Hepatocyte (in vitro differentiated cells): ENCODE data around the gene CORO2B. TPM values are rescaled to one million over a fixed set of nuclear protein-coding genes. Genes with fewer than 3 reads are reported as not detected.

Experiments used
- DNase-seq: peaks from one replicate; pipeline ENCODE4 v3.0.0-alpha.2; 2016; ENCODE audit warnings: low spot score
- H2AFZ ChIP-seq: fragments of 200-600 bp; sonication (generic); 2 replicates; pipeline ENCODE4 v1.6.0; 2016; ENCODE audit warnings: antibody characterized with exemption, mild to moderate bottlenecking
- H3K27ac ChIP-seq: fragments of 200-600 bp; sonication (generic); 2 replicates; pipeline ENCODE4 v1.5.1; 2016; ENCODE audit warnings: mild to moderate bottlenecking
- H3K27me3 ChIP-seq: fragments of 200-600 bp; sonication (generic); 2 replicates; pipeline ENCODE4 v1.6.1; 2016
- H3K36me3 ChIP-seq: fragments of 200-600 bp; sonication (generic); replicated peaks from 2 replicates; pipeline ENCODE4 v1.5.1; 2016; ENCODE audit warnings: low read depth; ENCODE audit not compliant: insufficient read depth
- H3K4me1 ChIP-seq: fragments of 200-600 bp; sonication (generic); 2 replicates; pipeline ENCODE4 v1.5.1; 2016; ENCODE audit warnings: mild to moderate bottlenecking, moderate library complexity; ENCODE audit not compliant: insufficient read depth
- H3K4me2 ChIP-seq: fragments of 200-600 bp; sonication (generic); 2 replicates; pipeline ENCODE4 v1.6.0; 2016
- H3K4me3 ChIP-seq: fragments of 200-600 bp; sonication (generic); 2 replicates; pipeline ENCODE4 v1.5.1; 2016; ENCODE audit warnings: mild to moderate bottlenecking
- H3K79me2 ChIP-seq: fragments of 200-600 bp; sonication (generic); 2 replicates; pipeline ENCODE4 v1.6.0; 2017; ENCODE audit warnings: mild to moderate bottlenecking
- H3K9me2 ChIP-seq: fragments of 200-600 bp; sonication (generic); replicated peaks from 2 replicates; pipeline ENCODE4 v1.6.0; 2017; ENCODE audit warnings: mild to moderate bottlenecking; ENCODE audit not compliant: insufficient read depth
- H3K9me3 ChIP-seq: fragments of 200-600 bp; sonication (generic); 2 replicates; pipeline ENCODE4 v1.5.1; 2016; ENCODE audit warnings: low read depth, mild to moderate bottlenecking
- H4K20me1 ChIP-seq: fragments of 200-600 bp; sonication (generic); 2 replicates; pipeline ENCODE4 v1.6.0; 2016; ENCODE audit warnings: mild to moderate bottlenecking; ENCODE audit not compliant: insufficient read depth, poor library complexity, severe bottlenecking
- EZH2 ChIP-seq: fragments of 200-600 bp; sonication (generic); IDR thresholded peaks from 2 replicates; pipeline ENCODE4 v1.6.1; 2016; ENCODE audit warnings: antibody characterized with exemption, mild to moderate bottlenecking, borderline replicate concordance
- EZH2phosphoT487 ChIP-seq: fragments of 200-600 bp; sonication (generic); IDR thresholded peaks from one replicate; pipeline ENCODE4 v1.6.1; 2018; ENCODE audit warnings: antibody characterized with exemption, mild to moderate bottlenecking, low read depth, moderate library complexity; ENCODE audit not compliant: unreplicated experiment, severe bottlenecking
- WGBS: methylation state at CpG from one replicate; pipeline ENCODE4 v1.1.6; 2016; ENCODE audit warnings: low lambda C conversion rate; ENCODE audit errors: missing lambda C conversion rate; 5-methylcytosine and 5-hydroxymethylcytosine counted together
- polyA plus RNA-seq: library from polyadenylated mRNA; unstranded; fragments of >200 nt; fragmentation: Nextera tagmentation; extraction: Ambion mirVana; gene quantifications from 2 replicates; pipeline ENCODE4 v1.2.1, GENCODE V29; 2016
- total RNA-seq: library from RNA; depleted of rRNA; stranded (reverse); fragments of >200 nt; gene quantifications from 2 replicates; pipeline ENCODE4 v1.2.3, GENCODE V29; 2014
- TF ChIP-seq, protein P1 (sequence below): fragments of 200-600 bp; sonication (generic); IDR thresholded peaks from 2 replicates; pipeline ENCODE4 v1.5.1; 2016; ENCODE audit warnings: antibody characterized with exemption, mild to moderate bottlenecking; ENCODE audit not compliant: poor library complexity

The CORO2B gene
- total and polyA plus RNA-seq, 2 experiments from 2014 or later, result 2.9 to 5.1 TPM

DNA sequence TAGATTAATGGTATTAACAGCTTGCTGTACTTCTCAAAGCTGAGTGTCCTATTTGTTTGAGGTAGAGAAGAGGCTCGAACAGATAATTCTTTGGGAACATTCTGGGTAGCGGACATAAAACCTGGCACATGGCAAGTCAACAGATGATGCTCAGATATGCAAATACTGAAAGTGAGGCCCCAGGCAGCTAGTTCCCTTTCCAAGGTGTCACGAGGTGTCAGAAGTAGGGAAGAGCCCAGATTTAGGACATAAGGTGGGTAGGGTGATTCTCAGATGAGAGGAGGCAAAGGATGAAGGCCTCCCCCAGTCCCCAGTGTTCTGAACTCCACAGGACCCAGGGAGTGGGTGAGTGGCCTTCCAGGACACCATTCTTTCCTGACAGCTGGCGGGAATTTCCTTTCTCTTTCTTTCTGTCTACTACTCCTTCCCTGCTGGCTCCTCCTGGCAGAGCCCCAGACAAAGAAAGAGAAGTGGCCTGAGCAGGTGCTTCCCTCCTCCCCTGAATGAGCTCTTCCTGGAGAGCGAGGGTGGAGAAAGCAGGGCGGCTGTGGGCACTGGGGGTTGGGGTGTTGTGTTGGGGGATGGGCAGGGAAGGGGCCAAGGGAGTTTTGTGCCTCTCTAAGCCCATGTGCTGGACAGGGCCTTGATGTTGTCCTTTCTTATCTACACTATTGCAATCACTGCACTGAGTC, 87.5 kb downstream of the CORO2B start:
- H3K79me2 ChIP-seq, result no peaks in the 10 kb centered on the region
- TF ChIP-seq EZH2phosphoT487 (no peak), EZH2 (no peak)
- TF ChIP-seq, protein P1, sequence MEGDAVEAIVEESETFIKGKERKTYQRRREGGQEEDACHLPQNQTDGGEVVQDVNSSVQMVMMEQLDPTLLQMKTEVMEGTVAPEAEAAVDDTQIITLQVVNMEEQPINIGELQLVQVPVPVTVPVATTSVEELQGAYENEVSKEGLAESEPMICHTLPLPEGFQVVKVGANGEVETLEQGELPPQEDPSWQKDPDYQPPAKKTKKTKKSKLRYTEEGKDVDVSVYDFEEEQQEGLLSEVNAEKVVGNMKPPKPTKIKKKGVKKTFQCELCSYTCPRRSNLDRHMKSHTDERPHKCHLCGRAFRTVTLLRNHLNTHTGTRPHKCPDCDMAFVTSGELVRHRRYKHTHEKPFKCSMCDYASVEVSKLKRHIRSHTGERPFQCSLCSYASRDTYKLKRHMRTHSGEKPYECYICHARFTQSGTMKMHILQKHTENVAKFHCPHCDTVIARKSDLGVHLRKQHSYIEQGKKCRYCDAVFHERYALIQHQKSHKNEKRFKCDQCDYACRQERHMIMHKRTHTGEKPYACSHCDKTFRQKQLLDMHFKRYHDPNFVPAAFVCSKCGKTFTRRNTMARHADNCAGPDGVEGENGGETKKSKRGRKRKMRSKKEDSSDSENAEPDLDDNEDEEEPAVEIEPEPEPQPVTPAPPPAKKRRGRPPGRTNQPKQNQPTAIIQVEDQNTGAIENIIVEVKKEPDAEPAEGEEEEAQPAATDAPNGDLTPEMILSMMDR, result no peak
- no peaks in the 10 kb centered on the region for H3K36me3 ChIP-seq
- 61% methylated on average over 6 of the region's 6 CpGs for WGBS
- H3K9me2 ChIP-seq, result no peaks in the 10 kb centered on the region
- no peaks in the 10 kb centered on the region for H3K4me1 ChIP-seq
- H3K27me3 ChIP-seq, result no peaks in the 10 kb centered on the region
- no peak overlapping the region for H3K4me2 ChIP-seq
- no peak overlapping the region for H3K4me3 ChIP-seq
- no peak for DNase-seq
- no peaks in the 10 kb centered on the region for H4K20me1 ChIP-seq
- no peak overlapping the region for H2AFZ ChIP-seq
- no peaks in the 10 kb centered on the region for H3K9me3 ChIP-seq
- no peak overlapping the region for H3K27ac ChIP-seq

DNA sequence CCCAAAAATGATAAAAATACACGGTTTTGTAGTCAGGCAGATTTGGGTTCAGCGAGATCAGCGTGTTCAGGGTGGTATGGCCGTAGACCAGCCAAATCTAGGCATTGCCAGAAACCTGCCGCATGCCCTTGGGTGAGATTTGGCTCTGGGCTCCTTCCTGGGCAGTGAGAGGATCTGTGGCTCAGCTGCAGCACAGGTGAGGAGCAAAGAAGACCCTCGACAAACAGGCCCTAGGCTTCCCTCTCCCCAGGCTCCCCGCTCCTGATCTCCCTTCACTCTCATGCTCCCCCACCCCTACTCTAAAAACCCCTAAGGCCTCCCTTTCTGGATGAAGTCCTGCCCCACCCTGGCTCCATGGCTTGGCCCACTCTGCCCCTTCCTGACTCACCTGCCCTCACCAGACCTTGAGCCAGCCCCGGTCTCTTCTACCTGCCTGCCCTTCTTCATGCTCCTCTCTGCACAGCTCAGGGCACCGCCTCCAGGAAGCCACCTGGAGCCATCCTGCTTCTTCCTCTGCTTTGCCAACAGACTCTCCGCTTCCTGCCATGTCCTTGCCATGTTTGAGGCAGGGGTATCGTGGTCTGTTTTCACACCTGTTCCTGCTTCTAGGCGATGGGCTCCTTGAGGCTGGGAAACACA, 88.1 kb downstream of the CORO2B start:
- Histone ChIP-seq H3K27ac (no peak overlapping the region), H2AFZ (no peak overlapping the region), H3K4me2 (no peak overlapping the region), H3K4me1 (no peaks in the 10 kb centered on the region), H3K4me3 (no peak overlapping the region), H3K9me2 (no peaks in the 10 kb centered on the region), H3K36me3 (no peaks in the 10 kb centered on the region), H4K20me1 (no peaks in the 10 kb centered on the region), H3K9me3 (no peaks in the 10 kb centered on the region), H3K79me2 (no peaks in the 10 kb centered on the region), H3K27me3 (no peaks in the 10 kb centered on the region)
- WGBS, result 82% methylated on average over 11 of the region's 12 CpGs
- no peak for TF ChIP-seq EZH2
- no peak for TF ChIP-seq EZH2phosphoT487
- TF ChIP-seq, protein P1, result no peak
- DNase-seq, result no peak

DNA sequence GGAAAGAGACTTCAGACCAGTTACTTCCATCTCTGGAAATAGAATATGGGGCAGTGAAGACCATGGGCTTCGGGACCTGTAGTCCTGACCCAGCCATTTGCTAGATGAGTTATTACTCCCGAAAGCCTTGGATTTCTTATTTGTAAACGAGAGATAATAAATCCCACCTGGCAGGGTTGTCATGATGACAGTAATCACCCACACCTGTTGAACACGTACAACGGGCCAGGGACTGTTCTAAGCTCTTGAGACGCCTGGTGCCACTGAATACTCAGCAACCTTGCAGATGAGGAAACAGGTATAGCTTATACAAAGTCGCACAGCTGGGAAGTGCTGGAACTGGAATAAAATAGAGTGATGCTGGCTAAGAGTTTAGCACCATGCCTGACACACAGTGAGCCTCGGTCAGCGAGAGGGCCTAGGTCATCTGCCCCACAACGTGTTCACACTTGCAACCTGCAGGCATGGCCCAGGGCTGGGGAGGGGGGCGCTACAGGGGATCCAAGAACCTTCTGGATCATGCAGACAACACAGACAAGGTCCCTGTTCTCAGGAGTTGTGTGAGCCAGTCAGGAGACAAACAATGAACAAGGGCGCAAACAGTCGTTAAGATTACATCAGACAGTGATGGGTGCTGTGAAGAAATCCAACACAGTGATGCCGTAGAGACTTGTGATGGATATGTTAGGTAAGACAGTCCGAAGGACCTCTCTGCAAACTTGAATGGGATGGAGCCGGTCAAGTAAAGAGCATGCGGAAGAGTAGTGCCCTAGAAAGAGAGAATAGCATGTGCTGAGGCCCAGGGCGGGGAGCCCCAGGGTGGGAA, 89.2 kb downstream of the CORO2B start:
- whole genome bisulfite sequencing, result 86% methylated on average over 18 of the region's 18 CpGs
- Histone ChIP-seq H3K27ac (no peak overlapping the region), H3K27me3 (no peaks in the 10 kb centered on the region), H3K4me2 (no peak overlapping the region), H3K9me3 (no peaks in the 10 kb centered on the region), H3K79me2 (no peaks in the 10 kb centered on the region), H3K4me3 (no peak overlapping the region), H3K36me3 (no peaks in the 10 kb centered on the region), H4K20me1 (no peaks in the 10 kb centered on the region), H3K9me2 (no peaks in the 10 kb centered on the region), H2AFZ (no peak overlapping the region), H3K4me1 (no peaks in the 10 kb centered on the region)
- TF ChIP-seq EZH2 (no peak), EZH2phosphoT487 (no peak)
- TF ChIP-seq, protein P1, result no peak
- no peak for DNase-seq
